Articular chondrocyte of knee joint (primary cell): ENCODE measurements around the gene SDC4. TPM values are rescaled to one million over a fixed set of nuclear protein-coding genes. Genes with fewer than 3 reads are reported as not detected.

ENCODE experiments used
- total RNA-seq: library from RNA; depleted of rRNA; stranded (reverse); fragments of >200 nt; gene quantifications from 2 replicates; pipeline ENCODE4 v1.2.3, GENCODE V29; 2012

Gene SDC4
- 353 and 389 TPM in 2 replicates for total RNA-seq

GRCh38 chr20:45347936-45348778 is at the start of gene SDC4:
Gene SDC4, minus strand, starts transcription at chr20:45348424. Its CDS starts 40 bp downstream, at chr20:45348384.

GRCh38 chr20:45378191-45378590 is 30.0 kb upstream of the SDC4 start, which contains the start of gene TP53TG5:
Gene TP53TG5, minus strand, starts transcription at chr20:45378325. Its CDS starts 89 bp downstream, at chr20:45378236.

GRCh38 chr20:45362804-45363610 is 14.8 kb upstream of the SDC4 start, which contains the start of gene SYS1:
Gene SYS1, plus strand, starts transcription at chr20:45363156. Its CDS starts 376 bp downstream, at chr20:45363532.

GRCh38 chr20:45308117-45308778 is 40.0 kb downstream of the SDC4 start, which contains the start of gene MATN4:
Gene MATN4, minus strand, starts transcription at chr20:45308299. Its CDS starts 2,717 bp downstream, at chr20:45305582.

GRCh38 chr20:45306431-45306982 is 41.7 kb downstream of the SDC4 start, which contains the start of gene RBPJL:
Gene RBPJL, plus strand, starts transcription at chr20:45306840. Its CDS starts 83 bp downstream, at chr20:45306923.

Other genes starting within 250 kb of the SDC4 start
- gene KCNS1, start 247.3 kb downstream of the SDC4 start, total RNA-seq: not detected in 2 replicates
- gene WFDC5, start 233.2 kb downstream of the SDC4 start, total RNA-seq: not detected in 2 replicates
- gene WFDC12, start 224.0 kb downstream of the SDC4 start, total RNA-seq: not detected in 2 replicates
- 0.32 TPM in 1 of 2 replicates, not detected in the other for gene PI3, start 173.5 kb downstream of the SDC4 start, total RNA-seq
- gene SEMG1, start 141.4 kb downstream of the SDC4 start, total RNA-seq: not detected in 2 replicates
- gene SEMG2, start 127.1 kb downstream of the SDC4 start, total RNA-seq: not detected in 2 replicates
- gene SLPI, start 93.9 kb downstream of the SDC4 start, total RNA-seq: 11.7 and 12.4 TPM in 2 replicates
- not detected in 2 replicates for gene RBPJL, start 41.6 kb downstream of the SDC4 start, total RNA-seq
- gene MATN4, start 40.1 kb downstream of the SDC4 start, total RNA-seq: not detected in 2 replicates
- 25.7 and 34.5 TPM in 2 replicates for gene SYS1, start 14.7 kb upstream of the SDC4 start, total RNA-seq
- not detected in 2 replicates for gene TP53TG5, start 29.9 kb upstream of the SDC4 start, total RNA-seq
- 4.1 and 4.5 TPM in 2 replicates for gene DBNDD2, start 59.9 kb upstream of the SDC4 start, total RNA-seq
- gene PIGT, start 67.7 kb upstream of the SDC4 start, total RNA-seq: 46.9 and 52.1 TPM in 2 replicates
- 0.22 and 0.65 TPM in 2 replicates for gene WFDC2, start 121.3 kb upstream of the SDC4 start, total RNA-seq
- gene SPINT3, start 167.2 kb upstream of the SDC4 start, total RNA-seq: not detected in 2 replicates
- gene WFDC6, start 191.1 kb upstream of the SDC4 start, total RNA-seq: not detected in 2 replicates
- gene EPPIN, start 199.0 kb upstream of the SDC4 start, total RNA-seq: not detected in 2 replicates
- gene WFDC8, start 230.9 kb upstream of the SDC4 start, total RNA-seq: not detected in 2 replicates